ENCODE data around the gene CREB3.

The CREB3 gene

DNA sequence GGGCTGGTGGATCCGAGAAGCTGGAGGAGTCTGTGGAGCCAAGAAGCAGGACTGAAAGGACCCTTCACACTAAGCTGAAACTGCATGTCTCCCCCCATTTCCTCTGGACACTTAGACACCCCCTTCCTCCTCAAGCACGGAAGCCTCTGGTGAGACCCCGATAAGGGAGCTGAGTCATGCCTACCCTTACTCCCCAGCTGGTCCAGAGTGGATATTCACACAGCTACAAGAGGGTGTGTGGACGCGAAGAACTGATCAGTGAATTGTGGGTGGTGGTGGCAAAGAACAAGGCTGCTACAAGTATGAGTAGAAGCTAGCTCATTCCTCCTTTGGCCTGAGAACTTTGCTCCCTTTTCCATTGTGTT lies 4.8 kb upstream of the CREB3 start:
- DNase-seq (ENCODE audit: low read depth) = no peak

DNA sequence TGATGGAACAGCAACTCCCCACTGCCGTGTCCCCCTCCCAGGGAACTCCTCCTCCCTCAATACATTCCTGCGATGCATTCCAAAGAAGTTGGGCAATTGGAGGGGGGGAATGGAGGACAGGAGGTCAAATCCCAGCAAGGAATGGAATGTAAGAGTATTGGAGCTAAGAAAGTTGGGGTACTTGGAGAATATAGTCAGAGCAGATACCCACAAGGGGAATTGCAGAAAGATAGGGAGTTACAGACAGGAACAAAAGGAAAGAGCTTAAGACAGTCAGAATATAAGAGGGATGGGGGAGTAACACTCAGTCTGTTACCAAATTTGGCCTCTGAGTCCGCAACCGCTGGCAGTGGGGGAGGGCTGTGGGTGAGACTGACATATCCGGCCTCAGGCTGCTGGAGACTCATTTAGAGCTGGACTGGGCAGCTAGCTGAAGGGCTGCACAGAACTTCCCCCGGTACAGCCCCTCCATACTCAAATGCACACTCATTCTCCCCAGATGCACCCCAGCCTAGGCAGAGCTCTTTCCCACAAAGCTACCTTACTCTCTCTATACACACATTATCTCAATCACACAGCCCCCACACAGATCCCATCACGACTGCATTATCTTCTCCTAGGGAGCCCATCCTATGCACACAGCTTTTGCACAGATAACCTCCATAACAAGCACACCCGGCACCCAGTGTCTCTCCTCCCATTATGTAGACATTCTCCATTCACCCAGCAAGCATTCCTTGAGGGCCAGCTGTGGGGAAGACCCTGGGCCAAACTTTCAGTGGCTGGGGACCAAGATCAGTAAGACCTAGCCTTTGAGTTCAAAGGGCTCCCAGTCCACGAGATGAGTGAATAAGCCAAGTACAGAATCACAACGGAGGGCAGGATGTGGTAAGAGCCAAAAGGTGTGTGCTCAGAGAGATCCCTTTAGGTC lies 4.2 kb upstream of the CREB3 start:
- DNase-seq (ENCODE audit: low read depth) = no peak

DNA sequence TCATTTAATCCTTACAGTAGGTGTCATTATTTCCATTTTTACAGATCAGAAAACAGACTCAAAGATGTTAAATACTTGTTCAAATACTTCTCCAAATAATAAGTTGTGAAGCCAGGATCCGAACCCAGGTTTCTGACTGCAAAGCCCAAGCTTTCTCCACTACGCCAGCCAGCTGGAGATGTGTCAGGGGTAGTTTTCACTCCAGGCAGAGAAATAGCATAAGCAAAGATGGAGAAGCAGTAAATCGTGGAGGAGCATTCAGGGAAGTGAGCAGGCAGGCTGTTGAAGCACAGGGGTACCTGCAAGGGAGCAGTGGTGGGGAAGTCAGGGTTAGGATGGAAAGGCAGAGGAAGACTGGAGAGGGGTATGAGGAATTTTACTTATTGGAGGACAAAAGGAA lies 3.4 kb upstream of the CREB3 start:
- DNase-seq (ENCODE audit: low read depth) = no peak

DNA sequence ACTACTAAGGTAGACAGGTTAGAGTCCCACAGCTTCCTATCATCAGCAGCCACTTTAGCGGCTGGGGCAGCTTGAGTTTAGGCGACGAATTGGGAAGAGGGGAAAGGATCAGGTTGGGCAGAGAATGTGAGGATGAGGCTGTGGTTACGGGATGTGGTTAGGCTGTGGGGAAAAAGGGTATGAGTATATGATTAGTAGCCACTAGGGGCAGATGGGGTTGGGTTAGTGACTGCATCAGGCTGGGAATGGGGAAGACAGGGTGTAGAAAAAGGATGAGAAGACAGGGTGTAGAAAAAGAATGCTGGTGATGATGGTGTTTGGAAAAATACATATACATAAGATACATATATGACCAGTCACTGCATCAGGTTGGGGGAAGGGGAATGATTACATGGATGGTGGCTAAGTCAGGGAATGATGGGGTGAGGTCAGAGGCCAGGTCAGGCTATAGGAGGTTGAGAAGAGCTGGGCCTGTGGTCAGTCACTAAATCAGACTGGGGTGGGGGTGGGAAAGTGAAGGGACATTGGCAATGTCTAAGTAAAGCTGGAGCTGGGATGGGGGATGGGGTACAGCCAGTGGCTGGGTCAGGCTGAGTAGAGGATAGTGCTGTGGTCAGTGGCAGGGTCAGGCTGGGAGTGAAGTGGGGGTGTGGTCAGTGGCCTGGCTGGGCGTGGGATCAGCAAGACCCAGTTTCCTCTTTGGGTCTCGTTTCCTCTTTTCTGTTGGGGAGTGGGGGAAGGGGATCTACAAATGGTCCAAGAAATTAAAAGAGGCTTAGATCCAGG lies 2.6 kb upstream of the CREB3 start:
- DNase-seq (ENCODE audit: low read depth) = no peak

DNA sequence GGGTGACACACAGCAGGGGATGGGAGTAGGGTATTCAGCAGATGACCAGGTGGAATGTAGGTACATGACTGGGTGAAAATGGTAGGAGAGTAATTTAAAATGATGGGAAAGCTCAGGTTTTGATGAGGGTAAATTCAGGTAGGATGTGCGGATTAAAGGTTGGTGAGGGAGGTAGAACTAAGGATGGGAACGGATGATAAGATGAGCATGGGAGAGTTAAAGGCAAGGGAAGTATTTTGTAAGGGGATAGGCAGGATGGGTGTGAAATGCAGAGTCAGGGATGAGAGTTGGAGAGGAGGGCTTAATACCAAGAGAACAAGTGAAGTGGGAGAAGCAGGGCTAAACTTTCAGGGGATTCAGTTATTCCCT lies 2.0 kb upstream of the CREB3 start:
- DNase-seq (ENCODE audit: low read depth) = no peak

DNA sequence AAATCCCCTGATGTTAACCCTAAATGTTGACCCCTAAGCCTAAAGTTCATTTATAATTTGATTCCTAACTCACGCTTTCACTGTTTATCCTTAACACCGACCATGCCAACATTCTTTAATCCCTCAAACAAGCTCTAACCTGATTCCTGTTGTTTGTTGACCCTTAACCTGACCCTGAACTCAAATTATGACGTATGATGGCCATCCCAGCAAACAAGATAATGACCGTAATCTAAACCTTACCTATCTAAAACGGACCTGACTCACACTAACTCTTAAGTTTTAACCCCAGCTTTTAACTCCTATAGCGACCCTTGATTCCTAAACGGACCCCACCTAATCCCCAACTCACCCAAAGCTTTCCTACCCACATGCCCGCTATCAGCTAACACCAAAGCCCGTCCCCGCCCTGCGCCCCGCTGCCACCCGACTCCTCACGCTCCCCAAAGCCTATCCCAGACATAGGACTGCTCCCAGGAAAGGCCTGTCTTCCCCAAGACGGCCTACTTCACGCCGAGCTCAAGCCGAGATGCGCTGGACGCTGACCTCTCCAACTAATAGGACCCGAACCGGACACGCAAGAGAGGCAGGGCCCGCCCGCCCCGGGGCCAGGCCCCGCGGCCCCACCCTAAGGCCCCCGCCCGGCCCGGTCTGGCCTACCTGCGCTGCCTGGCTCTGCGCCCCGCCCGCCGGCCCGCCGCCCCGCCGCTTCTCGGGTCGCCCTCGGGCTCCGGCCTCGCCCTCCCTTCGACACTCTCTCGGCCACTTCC lies 866 bp upstream of the CREB3 start:
- DNase-seq (ENCODE audit: low read depth) = peak; percentile 9

DNA sequence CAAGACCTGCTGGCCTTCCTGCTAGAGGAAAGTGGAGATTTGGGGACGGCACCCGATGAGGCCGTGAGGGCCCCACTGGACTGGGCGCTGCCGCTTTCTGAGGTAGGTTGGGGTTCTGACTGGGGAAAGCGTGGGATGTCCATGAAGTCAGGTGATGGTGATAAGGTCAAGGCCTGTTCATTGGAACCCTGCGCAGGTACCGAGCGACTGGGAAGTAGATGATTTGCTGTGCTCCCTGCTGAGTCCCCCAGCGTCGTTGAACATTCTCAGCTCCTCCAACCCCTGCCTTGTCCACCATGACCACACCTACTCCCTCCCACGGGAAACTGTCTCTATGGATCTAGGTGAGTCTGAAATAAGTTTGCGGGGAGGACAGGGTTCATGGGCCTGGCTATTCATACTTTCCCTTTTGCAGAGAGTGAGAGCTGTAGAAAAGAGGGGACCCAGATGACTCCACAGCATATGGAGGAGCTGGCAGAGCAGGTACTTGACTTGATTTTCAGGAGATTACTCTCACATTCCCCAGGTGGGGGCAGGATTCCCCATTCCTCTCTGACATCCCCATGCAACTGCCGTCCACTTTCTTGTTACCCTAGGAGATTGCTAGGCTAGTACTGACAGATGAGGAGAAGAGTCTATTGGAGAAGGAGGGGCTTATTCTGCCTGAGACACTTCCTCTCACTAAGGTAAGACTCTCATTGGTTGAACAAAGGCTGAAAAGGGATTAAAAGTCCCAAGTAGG lies 505 bp downstream of the CREB3 start:
- no peak for DNase-seq (ENCODE audit: low read depth)

DNA sequence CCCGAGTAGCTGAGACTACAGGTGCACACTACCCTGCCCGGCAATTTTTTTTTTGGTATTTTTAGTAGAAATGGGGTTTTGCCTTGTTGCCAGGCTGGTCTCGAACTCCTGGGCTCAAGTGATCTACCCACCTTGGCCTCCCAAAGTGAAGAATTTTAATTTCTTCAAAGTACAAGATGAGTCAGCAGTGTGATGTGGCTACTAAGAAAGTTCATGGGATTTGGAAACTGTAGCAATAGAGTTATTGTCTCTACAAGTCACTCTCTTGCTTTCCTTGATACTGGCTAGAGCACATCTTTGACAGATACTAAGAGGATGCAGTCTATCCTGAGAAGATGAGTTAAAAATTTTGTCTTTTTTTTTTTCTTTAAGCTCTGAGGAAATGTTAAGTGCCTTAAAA lies 1.6 kb downstream of the CREB3 start:
- DNase-seq (ENCODE audit: low read depth) = no peak

DNA sequence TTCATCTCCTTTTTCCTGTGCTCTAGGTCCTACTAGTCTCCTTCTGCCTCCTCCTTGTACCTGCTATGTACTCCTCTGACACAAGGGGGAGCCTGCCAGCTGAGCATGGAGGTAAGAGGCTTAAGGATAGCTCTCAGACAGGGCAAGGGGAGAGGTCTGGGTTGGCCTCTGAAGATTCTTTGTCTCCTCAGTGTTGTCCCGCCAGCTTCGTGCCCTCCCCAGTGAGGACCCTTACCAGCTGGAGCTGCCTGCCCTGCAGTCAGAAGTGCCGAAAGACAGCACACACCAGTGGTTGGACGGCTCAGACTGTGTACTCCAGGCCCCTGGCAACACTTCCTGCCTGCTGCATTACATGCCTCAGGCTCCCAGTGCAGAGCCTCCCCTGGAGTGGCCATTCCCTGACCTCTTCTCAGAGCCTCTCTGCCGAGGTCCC lies 3.8 kb downstream of the CREB3 start:
- DNase-seq (ENCODE audit: low read depth) = peak; percentile 39

DNA sequence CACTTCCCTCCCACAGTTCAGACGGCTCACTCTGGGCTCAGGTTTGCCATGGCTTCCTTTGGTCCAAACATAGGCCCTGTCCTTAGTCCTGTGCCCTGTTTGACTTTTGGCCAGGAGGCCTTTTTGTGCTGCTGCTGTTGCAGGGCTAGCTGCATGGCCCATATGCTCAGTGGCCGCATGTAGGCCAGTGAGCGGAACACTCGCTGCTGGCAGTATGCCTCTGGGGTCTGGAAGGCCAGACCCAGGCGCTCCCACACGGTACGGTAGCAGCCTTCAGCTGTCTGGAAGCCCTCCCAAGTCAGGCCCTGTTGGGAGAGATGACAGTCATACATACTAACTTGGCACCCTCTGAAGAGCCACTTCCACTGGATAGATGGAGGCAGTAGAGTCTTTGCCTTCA lies 4.7 kb downstream of the CREB3 start:
- DNase-seq (ENCODE audit: low read depth) = no peak

DNA sequence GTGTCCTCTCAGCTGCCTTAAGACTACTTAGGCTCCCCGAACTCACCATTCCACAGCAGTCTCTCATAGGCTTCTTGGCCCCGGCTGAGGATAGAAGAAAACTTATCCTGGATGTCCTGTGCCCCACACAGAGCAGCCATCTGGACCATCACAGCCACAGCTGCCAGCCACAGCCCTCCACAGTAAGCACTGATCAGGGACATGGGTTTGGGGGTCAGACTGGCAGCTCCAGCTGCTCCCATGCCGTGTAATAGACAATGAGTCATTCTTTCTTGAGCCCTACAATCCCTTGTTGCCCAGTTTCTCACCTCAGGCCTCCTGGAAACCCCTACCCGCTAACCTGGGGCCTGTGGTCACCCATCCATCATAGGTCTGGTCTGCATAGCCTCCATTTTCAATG lies 5.7 kb downstream of the CREB3 start:
- no peak for DNase-seq (ENCODE audit: low read depth)

DNA sequence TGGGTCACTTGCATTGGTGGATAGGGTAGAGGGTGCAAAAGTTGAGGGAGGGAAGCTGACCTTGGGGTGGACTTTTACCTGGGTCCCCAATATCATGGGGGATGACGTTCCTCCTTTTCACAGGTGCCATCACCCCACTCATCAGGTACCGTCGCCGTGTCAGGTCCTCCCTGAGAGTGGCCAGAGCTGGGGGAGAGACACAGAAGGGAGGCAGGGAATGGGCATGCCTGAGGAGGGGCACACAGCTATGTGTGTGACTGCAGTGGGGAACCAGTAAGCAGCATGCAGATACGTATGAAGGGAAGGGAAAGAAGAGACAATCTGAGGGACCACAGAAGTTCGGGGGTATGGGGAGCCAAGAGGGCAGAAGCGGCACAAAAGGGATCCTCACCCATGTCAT lies 6.5 kb downstream of the CREB3 start:
- no peak for DNase-seq (ENCODE audit: low read depth)

DNA sequence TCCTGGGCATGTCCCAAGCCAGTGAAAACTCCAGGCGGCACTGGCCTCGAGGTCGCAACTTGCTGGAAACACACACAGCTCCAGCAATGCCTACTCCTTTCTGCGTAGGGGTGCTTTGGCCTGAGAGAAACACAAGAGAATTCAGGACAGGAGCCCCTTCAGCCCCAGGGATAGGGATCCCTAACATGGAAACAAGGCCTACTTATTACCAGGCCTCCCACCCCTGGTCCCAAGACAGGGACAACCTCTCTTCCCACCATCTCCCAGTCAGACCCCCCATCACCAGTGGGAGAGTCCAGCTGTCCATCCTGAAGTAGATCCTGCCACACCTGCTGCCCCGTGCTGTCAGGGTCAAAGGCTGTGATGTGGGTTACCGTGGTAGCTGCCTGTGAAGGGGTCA lies 7.8 kb downstream of the CREB3 start:
- DNase-seq (ENCODE audit: low read depth) = no peak

DNA sequence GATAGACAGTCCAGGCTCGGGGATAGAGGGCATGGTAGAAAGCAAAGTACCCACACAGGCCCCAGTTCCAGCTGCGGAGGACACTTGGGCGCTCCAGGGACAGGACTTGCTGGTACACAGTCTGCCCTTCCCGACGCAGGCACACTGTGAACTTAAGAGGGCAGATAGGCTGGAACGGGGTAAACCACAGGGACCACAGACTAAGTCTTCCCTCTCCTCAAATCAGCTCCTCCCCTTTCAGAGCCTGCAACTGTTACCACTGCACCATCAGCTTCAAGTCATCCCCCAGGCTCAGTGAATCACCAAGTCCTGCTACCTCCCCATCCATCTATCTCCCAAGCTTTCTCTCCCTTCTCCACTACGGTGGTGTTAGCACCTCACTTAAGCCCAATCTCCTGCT lies 9.3 kb downstream of the CREB3 start:
- no peak for DNase-seq (ENCODE audit: low read depth)

DNA sequence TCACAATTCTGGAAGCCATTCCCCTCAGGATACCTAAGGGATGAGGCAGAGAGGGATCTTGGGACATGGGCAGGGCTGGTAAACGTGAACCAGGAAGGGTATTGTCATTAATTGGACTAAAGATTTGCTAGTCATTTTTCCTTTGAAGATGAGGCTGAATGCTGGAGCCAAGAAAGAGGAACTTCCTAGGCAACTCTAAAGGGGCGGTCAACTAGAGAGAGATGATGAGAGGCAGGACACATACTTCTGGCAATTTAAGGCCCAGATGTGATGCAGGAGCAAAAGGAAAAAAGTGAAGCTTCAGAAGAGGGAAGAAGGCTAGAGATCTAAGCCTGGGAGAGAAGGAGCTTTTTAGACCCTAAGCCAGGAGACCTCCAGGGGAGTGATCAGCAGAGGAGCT lies 11.0 kb downstream of the CREB3 start:
- no peak for DNase-seq (ENCODE audit: low read depth)

DNA sequence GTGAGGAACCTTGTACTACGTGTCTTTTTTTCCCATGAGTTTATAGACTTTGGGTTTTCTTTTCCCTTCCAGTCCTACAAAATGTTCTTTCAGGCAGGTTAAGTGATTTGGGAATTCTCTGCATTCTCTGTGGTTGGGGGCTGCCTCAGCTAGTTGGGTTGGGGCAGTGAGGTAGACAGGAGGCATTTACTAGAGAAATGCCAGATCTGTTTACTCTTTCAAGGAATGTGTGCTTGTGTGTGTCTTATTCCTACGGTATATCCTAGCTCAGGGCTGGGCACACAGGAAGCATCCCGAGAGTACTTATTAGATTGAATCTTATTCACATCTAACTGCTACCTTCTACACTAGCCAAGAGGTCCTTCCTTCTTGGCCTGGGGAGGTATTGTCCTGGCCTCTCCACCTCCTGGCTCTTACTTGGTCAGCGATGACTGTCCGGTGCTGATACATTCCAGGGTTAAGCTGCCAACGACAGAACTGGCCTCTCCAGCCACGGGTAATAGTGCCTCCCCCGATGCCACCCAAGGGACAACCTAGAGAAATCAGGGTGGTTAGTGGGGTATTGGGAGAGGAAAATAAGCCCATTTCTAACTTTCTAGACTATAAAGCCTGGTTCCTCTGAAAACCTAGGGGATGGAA lies 11.5 kb downstream of the CREB3 start:
- no peak for DNase-seq (ENCODE audit: low read depth)

DNA sequence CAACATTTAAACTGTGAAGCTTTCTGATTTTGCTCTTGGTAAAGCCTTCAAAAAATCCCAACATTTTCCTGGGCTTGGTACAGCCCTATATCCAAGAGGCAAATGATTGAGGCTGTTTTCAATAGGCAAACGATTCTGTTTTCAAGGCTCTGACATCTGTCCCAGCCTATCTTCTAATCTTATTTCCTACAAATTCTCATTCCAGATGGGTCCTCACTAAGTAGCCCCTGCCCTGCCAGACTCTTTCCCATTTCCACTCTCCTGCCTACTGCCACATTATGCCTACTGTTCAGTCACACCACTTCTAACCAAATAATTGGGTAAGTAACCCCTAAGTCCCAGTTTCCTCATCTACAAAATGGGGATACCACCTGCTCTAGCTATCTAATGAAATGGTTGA lies 13.1 kb downstream of the CREB3 start:
- no peak for DNase-seq (ENCODE audit: low read depth)

DNA sequence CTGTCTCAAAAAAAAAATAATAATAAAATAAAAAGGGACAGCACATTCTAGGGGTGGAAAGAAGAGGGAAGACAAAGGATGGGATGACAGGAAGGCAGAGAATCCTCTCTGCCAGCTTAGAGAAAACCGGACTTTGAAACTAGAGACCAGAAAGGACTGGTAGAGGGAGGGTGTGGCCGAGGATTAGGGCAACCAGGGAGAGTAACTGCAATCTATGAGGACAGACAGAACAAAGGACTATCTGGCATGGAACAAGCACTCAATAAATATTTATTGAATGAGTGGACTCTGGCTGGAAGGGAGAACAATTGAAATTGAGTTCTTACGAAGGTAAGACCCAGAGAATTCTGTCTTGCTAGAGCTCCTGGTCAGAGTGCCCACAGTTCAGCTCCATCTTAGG lies 14.1 kb downstream of the CREB3 start:
- no peak for DNase-seq (ENCODE audit: low read depth)

DNA sequence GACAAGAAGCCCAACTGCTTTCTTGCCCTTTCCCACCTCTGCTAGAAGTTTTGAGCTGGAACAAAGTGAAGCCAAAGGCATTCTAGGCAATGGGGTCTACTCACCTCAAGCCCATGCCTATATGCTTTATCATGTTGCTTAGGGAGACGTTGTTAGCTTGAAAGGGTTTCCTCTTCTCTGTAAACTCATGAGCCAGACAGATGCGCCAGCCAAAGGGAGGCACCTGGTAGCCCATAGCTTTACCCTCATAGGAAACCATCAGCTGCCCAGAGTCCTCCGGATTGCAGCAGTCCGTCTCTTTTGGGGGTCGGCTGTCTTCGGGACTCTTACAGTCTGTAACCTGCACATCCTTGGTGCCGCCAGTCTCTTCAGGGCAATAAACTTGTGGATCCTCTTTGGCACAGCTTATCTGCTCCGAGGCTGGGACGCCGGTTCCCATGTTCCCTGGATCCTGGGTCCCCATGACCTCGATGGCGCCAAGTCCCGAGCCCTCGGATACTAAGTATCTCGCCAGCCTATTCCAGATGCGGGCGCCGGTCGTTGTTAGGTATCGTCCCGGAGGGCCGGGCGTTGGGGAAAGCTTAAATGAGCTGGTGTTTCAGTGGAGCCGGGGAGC lies 15.9 kb downstream of the CREB3 start:
- DNase-seq (ENCODE audit: low read depth) = no peak

DNA sequence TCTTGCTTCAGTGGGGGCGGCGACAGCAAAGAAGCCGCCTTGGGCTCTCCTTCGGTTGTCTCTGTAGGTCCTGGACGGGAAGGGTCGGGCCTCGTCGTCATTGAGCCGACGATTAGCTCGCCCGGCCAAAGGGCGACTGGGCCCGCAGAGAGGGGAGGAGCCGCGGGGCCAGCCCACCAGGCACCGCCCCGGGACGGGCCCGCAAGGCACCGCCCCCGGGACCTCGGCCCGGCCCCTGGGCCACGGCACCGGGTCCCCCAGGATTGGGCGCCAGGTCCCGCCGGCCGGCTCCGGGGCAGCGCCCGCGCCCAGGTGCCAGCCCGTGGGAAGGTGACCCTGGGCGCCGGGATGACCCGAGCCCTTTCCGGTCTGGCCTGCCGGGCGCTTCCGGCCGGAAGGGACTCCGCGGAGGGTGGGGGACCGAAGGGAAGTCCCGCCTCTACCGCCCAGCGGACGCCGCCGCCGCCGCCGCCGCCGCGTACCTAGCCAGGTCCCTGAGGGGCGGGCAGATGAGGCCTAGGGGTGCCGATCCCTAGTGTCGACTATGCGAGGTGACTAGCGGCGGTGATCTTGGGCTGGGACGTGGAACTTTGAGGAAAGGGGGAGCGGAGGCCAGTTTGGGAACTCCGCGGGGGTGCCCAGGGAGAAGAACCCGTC lies 16.5 kb downstream of the CREB3 start, which contains the start of the genes GBA2 and RGP1:
TSS of gene GBA2 (minus strand) at position 371 of the 657 bp plus-strand sequence. CDS start 524 bp downstream, outside the sequence.
TSS of gene RGP1 (plus strand) at position 430 of the 657 bp plus-strand sequence. CDS start 469 bp downstream, outside the sequence.
- DNase-seq (ENCODE audit: low read depth) = peak; percentile 64

All from activated T-helper 9 cell treated with anti-CD3 and anti-CD28 coated beads, Interleukin-2, amount 50 U/mL, for 16 hours (primary cell).